ENCODE data around the gene MLANA.

The MLANA gene

DNA sequence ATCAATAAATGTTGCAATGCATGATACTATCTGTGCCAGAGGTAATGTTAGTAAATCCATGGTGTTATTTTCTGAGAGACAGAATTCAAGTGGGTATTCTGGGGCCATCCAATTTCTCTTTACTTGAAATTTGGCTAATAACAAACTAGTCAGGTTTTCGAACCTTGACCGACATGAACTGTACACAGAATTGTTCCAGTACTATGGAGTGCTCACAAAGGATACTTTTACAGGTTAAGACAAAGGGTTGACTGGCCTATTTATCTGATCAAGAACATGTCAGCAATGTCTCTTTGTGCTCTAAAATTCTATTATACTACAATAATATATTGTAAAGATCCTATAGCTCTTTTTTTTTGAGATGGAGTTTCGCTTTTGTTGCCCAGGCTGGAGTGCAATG, 18.2 kb downstream of the MLANA start:
- no peak for DNase-seq

DNA sequence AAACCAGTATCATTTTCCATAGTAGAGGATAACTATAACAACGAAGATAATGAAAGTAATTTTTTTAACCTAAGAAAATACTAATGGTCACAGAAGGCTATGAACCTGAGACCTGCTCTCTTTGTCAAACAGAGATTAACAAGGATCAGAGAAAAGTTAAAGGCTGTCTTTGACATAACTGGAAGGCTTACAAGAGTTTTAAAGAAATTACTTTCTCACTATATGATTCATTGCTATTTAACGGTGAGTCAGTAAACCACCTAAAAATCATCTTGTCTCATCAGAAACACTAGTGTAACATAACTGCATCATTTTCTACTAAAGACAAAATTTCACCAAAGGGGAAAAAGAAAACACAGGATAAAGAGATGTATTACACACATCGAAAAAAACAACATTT, 19.3 kb downstream of the MLANA start:
- DNase-seq: no peak

DNA sequence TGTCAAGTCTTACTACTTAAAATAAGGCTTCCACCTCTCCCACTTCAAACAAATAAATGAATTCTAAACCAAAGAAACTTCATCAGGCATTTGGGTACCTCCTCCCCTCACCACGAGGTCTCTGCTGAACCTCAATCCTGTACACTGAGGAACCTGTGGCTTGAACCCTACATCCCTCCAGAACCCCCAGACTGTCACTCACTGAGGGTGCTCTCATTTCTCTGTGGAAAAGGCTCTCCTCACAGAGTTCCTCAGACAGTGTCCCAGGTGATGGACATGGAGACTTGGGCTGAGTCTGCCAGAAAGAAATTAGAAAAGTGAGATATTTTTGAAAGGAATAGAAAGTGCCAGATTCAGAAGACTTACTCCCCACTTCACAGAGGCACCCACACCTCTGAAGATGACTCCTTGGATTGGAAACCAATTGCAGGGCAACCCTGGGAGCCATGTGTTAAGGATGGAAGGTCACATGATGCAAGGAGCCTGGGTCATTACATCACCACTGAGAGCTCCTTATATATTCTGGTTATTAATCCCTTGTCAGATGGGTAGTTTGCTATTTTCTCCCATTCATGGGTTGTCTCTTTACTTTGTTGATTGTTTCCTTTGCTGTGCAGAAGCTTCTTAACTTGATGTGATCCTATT, 19.8 kb downstream of the MLANA start:
- DNase-seq: no peak

DNA sequence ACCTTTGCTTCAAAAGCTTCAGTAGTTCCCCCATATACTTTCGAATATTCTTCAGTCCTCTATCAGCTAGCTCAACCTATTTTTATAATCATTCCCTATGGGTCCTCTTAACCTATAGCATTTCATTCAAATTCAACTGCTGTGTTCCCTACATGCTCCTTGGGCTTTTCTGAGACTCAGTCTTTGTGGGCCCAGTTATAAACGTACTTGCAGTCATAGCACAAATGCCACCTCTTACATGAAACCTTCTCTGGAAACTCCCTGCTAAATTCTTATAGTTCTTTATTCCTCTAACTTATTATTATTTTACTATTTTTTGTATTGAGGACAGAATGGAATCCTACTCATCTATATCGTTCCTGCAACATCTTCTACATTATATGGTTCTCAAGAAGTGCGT, 24.7 kb downstream of the MLANA start:
- DNase-seq: no peak

DNA sequence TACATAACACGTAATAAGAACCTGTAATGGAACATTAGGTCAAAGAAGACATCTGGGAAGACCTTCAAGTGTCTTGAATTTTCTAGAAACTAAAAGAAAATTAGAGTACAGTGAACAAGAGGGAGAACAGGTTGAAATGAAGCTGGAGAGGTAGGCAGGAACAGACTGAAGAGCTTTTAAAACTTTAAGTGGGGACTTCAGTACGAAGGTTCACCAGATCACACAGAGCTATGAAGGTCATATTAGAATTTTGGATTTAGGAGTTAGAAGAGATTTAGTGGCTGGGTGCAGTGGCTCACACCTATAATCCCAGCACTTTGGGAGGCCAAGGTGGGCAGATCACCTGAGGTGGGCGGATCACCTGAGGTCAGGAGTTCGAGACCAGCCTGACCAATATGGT, 26.6 kb downstream of the MLANA start:
- DNase-seq: no peak

DNA sequence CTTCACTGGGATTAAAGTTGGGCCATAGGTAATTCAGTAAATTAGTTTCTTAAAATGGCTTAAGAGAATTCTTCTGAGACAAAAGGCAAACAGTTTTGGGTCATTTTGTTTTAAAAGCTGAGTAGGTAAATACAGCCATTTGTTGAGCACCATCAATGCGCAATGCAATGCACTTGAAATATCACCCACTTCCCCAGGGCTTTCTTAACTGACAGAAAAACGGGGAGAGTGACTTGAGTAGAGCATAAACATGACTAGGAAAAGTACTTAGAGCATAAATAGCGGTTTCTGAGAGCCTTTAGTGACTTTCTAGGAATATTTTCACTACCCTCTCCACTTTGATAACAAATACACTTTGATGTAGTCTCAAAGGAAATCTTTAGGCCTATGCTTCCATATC, 27.2 kb downstream of the MLANA start:
- no peak for DNase-seq

DNA sequence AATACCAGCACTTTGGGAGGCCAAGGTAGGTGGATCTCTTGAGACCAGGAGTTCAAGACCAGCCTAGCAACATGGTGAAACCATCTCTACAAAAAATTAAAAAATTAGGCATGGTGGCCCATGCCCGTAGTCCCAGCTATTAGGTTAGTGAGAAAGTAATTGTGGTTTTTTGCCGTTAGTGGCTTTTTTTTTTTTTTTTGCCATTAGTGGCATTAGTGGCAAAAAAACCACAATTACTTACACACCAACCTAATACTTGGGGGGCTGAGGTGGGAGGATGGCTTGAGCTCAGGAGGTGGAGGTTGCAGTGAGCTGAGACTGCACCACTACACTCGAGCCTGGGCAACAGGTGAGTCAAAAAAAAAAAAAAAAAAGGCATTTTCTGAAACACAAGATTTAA, 27.8 kb downstream of the MLANA start:
- DNase-seq: no peak

DNA sequence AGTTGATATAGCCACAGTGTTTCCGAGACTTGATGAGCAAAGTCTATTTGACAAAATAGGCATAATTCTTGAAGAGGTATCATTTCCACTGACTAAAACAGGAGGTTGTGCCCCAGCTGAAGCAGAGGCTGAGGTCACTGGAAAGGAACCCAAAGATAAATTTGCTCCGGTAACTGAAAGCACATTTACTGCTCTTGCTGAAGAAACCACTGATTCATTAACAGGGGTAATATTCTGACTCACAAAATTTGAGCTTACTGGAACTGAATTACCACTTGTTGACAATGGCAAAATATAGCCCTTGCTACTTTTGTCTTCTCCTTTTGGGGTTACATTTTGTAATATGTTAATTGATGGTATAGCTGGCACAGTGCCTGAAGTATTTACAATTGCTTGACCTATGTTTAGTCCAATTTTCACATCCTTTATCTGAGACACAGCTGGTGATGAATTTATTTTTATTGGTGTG, 30.2 kb downstream of the MLANA start:
- DNase-seq: no peak

DNA sequence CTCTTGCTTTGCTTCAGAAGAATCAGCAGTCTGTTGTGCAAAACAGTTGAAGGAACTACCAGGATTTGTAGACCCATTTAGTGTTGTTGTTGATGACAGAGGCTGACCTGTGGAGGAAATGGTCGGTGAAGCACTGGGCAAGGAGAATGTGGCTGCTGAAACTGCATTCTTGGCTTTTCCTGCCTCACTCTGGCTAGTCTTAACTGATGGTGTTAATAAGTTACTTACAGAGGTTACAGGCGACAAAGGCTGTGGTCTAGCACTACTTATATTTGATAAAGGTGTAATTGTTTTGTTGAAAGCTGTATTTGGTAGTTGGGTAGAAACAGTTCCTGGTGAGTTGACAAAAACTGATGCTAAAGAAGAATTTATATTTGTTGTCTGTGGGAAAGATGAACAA, 31.5 kb downstream of the MLANA start:
- no peak for DNase-seq

DNA sequence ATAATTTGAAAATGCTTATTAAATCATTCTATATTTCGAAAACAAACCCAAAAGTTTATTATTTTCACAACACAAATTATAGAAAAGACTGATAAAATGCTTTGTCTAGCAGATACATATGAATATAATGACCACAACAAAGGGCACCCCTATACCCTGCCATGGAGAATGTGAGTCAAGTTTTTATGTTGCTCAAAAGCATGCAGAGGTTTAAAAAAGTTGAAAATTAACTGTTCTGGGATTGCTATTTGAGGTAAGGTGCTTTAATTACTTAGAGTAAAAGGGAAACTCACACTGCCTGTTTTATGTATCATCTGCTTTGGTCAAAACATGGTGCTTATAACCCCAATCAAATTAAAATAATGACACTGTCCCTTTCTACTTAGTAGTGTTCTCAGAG, 41.0 kb downstream of the MLANA start:
- DNase-seq: no peak

DNA sequence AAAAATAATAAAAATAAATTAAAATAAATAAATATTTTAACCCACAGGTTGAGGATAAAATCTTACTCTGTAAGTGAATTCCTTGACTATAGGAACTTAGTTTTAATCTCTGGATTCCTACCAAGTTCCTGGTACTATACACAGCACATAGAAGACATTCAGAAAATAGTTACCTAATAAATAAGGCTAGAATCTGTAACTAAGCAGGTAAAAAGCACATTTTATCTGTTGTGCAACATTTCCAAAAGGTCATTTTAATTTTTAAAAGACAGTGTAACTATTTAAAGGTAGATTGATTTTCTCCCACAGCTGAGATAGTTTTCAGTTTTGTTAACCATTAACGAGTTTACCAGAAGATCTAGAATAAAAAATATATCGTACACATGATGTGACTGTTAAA, 47.8 kb downstream of the MLANA start:
- DNase-seq: no peak

DNA sequence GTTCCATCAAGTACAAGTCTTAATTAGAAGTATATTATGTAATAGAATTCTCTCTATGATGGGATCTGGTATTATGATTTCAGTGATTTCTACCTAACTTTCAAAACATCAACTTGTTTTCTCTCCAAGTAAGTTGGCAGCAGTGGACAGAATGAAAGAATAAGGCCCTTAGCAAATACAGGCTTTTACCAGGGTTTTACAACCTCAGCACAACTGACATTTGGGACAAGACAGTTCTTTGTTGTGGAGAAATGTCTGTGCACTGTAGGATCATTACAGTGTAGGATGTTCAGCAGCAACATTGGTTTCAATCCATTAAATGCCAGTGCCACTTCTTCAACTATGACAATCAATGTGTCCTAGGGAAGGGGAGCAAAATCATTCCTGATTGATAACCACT, 48.8 kb downstream of the MLANA start:
- no peak for DNase-seq

DNA sequence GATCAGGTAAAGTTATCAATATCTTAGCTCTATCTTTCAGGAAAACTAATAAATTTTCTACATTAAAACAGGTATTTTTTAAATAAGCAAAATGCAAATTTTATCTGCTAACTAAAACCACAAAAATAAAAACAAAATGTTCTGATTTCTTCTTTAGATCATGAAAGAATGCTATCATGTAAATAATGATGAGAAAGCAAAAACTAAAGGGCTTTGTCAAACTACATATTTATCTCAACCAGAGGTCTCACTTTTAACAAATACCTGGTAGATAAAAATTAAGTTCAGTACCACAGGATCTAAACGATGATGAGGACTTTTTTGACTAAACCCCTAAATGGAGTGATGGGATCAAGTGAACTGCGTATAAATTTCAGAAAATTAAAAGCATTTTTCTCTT, 50.5 kb downstream of the MLANA start:
- DNase-seq: no peak

DNA sequence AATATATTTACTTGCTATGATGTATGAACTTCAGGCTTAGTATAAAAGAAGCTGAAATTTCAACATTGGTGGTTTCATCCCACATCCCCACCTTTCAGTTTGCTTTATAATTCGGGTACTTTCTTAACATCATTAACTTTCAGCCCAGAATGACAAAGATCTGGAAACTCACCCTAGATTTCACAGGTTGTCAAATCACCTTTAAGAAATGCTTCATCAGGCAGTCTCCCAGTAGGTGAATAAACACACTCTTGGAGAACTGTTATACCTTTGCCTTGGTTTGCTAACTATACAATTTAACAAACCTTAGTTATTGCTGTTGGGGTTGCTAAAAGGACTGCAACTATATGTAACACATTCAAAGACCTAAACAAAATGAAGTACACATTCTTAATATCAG, 54.4 kb downstream of the MLANA start:
- no peak for DNase-seq

DNA sequence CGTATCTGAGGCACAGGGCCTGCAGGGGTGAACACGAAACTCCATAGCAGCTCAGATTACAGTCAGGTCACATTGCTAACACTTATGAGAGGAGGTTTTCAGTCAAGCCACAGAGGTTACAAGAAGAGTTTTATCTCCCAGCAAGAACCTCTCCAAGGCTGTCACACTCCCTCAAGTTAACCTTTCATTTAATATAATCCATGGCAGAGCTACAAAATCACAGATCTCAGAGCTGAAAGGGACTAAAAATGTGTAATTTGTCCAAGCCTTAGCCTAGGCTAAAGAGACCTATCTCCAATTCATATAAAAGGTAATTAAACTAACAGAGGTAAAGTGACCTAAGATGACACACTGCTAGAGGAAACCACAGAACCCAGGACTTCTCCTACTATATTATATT, 57.2 kb downstream of the MLANA start:
- DNase-seq: no peak

DNA sequence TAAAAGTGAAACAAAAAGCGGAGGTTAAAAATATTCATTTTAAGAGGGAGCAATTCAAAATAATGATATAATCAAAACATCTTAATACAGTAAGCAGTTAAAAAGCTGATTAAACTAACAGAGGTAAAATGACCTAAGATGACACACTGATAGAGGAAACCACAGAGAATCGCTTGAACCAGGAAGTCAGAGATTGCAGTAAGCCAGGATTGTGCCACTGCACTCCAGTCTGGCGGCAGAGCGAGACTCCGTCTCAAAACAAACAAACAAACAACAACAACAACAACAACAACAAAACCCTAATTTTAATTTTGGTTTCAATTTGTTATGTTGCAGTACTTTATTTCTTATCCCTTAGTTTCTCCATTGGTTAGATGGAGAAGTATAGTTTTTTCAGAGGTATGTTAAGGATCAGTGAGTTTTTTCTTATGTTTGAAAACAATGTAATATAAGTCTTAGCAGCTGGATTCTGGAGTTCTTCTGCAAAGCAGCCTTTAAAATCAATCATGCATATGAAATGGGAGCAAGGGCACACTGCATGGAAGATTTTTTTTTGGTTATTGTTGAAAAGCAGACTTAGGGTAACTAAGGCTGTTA, 58.5 kb downstream of the MLANA start:
- DNase-seq: no peak

DNA sequence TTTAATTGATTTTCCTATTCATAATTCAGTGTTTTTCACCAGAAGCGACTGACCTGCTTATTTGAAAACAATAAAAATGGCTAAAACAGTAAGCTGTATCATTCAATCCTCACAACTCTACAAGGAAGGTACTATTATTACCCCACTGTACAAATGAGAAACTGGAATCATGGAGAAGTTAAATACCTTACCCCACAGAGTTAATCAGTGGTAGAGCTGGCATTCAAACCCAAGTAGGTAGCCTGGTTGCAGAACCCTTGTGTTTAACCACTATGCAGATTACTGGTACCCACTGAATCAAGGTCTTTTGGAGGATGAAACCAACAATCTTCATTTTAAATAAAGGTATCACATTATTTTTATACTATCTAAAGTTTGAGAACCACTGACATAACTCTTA, 59.6 kb downstream of the MLANA start:
- DNase-seq: no peak

DNA sequence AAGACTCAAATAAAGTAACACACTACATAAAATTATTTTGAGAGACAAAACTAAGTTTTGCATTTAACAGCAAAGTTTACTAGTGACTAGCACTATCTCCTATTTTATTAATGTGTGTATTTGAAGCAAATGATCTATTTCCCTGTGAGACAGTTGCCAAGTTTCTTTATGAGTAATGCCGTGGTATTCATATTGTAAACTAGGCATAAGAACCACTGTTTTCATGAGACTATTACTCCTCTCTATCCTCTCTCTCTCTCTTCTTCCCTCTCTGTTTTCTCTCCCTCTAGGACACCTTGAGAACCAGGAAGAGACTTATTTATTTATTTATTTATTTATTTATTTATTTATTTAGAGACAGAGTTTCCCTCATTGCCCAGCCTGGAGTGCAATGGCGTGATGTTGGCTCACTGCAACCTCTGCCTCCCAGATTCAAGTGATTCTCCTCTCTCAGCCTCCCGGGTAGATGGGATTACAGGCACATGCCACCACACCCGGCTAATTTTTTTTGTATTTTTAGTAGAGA, 61.1 kb downstream of the MLANA start:
- DNase-seq: no peak

DNA sequence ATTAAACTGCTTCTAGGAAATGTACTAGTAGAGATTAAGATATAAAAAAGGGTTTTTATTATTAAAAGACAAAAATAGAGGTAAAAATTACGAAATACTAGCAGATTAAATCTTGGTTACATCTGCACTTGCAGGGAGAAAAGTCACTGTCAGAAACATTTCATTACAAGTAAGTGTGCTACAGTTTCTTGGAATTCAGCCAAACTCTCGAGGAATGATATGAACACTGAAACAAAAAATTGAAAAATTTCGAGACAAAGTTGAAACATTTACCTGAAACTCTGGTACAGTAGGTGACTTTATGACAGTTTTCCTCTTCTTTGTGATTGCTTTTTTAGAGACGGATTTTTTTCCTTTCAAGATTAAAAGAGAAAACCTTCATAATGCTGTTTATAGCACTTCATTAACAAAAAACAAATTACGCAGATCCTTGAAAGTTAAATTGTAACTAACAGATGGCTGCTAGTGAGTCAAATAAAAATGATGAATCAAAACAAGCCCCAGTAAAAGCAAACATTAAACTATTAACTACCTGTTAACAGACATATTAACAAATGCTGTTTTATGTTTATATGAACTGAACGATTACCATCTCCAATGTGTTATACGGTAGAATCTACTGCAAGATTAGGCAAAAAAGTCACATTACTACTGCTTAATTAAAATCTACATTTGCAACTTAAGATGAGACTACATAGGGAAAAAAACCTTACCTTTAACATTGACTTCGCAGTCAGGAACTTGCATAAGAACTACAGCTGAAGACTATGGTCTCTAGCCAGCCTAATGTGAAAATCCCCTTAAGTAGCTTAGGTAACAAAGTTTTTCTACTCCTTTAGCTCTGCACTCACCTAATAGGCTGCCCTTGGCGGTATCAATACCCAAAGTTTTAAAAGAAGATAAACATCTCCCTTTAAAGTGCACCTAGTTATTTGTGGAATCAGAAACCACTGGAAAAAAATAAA, 63.3 kb downstream of the MLANA start:
- no peak for DNase-seq

DNA sequence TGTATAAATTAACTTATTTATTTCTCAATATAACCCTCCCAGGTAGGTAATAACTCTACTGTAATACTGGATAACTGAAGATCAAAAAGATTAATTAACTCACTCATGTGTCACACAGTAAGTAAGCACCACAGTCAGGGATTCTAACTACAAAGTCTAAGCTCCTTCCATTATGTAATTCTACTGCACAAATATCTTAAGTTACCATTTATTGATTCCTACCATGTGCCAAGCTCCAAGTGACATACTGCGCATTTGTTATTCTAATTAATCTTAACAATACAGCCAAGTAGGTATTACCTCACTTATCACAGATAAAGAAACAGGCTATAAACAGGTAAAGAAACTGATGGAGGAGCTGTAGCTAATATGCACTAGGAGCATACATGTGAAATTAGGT, 66.5 kb downstream of the MLANA start:
- no peak for DNase-seq

DNA sequence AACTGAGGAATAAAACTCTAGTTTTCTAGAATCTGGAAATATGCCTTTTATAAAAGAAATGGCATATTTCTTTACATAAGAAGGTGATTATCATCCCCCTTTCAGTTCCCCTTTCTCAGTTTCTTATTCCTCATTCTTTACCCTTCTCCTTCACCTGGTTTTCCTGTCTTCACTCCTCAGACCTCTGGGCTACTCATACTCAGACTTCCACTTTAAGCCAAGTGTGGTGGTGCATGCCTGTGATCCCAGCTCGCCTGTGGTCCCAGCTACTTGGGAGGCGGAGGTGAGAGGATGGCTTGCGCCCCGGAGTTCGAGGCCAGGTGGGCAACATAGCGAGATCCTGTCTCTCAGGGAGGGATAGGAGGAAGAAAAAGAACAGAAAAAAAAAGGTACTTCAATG, 67.6 kb downstream of the MLANA start:
- DNase-seq: no peak
